Measurements from ENCODE around the gene ADGRG3.
"Not testable (repeated sequence)": the region's sequence is repeated elsewhere in the genome, so short reads cannot be mapped to it uniquely, and the experiment has no call there.

GRCh38 chr16:57671451-57671850, 3.3 kb downstream of the ADGRG3 start:
- not testable (repeated sequence) for TF ChIP-seq ZNF274 (IDR thresholded peaks at IDR 0.05; ENCODE audit: low read depth, low read length); CTCF (IDR thresholded peaks at IDR 0.05 in 2 of 3, conservative IDR thresholded peaks at IDR 0.05 in 1 of 3; ENCODE audit: borderline replicate concordance in 1 of 3, insufficient read depth in 1 of 3, low read depth in 2 of 3, low read length in 2 of 3); SP1 (IDR thresholded peaks at IDR 0.05; ENCODE audit: low read depth)

Data from HCT116 (cell line).